ENCODE data around the gene CPZ.
"Not testable (repeated sequence)": the region's sequence is repeated elsewhere in the genome, so short reads cannot be mapped to it uniquely, and the experiment has no call there.

The CPZ gene

GRCh38 chr4:8556341-8557150 lies 36.0 kb upstream of the CPZ start:
- no peak for DNase-seq (ENCODE audit: low spot score)

- DNase-seq (ENCODE audit: low spot score) = no peak
Observed at GRCh38 chr4:8557151-8558076, 35.2 kb upstream of the CPZ start.

- DNase-seq (ENCODE audit: low spot score) = no peak
Observed at GRCh38 chr4:8558080-8558960, 34.2 kb upstream of the CPZ start.

- no peak for DNase-seq (ENCODE audit: low spot score)
Observed at GRCh38 chr4:8559011-8559410, 33.6 kb upstream of the CPZ start.

GRCh38 chr4:8559524-8560264 lies 32.9 kb upstream of the CPZ start:
- no peak for DNase-seq (ENCODE audit: low spot score)

- no peak for DNase-seq (ENCODE audit: low spot score)
Observed at GRCh38 chr4:8560265-8561047, 32.1 kb upstream of the CPZ start.

GRCh38 chr4:8564595-8564994 lies 28.0 kb upstream of the CPZ start:
- no peak for DNase-seq (ENCODE audit: low spot score)

GRCh38 chr4:8568068-8568668 lies 24.4 kb upstream of the CPZ start:
- DNase-seq (ENCODE audit: low spot score) = no peak

- no peak for DNase-seq (ENCODE audit: low spot score)
Observed at GRCh38 chr4:8570201-8570600, 22.4 kb upstream of the CPZ start.

GRCh38 chr4:8571702-8572685 lies 20.6 kb upstream of the CPZ start:
- DNase-seq (ENCODE audit: low spot score) = no peak

GRCh38 chr4:8573266-8573665 lies 19.3 kb upstream of the CPZ start:
- DNase-seq (ENCODE audit: low spot score) = no peak

- no peak for DNase-seq (ENCODE audit: low spot score)
Observed at GRCh38 chr4:8574796-8575370, 17.7 kb upstream of the CPZ start.

- no peak for DNase-seq (ENCODE audit: low spot score)
Observed at GRCh38 chr4:8575457-8575856, 17.1 kb upstream of the CPZ start.

- not testable (repeated sequence) for DNase-seq (ENCODE audit: low spot score)
Observed at GRCh38 chr4:8576591-8576990, 16.0 kb upstream of the CPZ start.

- DNase-seq (ENCODE audit: low spot score) = no peak
Observed at GRCh38 chr4:8577046-8577445, 15.5 kb upstream of the CPZ start.

- DNase-seq (ENCODE audit: low spot score) = no peak
Observed at GRCh38 chr4:8577972-8578371, 14.6 kb upstream of the CPZ start.

GRCh38 chr4:8578717-8579116 lies 13.8 kb upstream of the CPZ start:
- DNase-seq (ENCODE audit: low spot score) = no peak

All from SK-N-DZ (cell line).